HepG2 (cell line): ENCODE results near the gene MT1F. TPM values are rescaled to one million over a fixed set of nuclear protein-coding genes. Genes with fewer than 3 reads are reported as not detected.

Source experiments
- FOXK2 ChIP-seq: fragments of 450-650 bp; IDR thresholded peaks from 2 replicates; pipeline ENCODE4 v1.6.1; 2016
- NFE2L1 ChIP-seq: sonication (generic); formaldehyde crosslinking; IDR thresholded peaks from 2 replicates; pipeline ENCODE4 v1.4.0; 2020; ENCODE audit warnings: missing genetic modification reagents, mild to moderate bottlenecking, borderline replicate concordance
- POLR2A ChIP-seq, 2 experiments: IDR thresholded peaks; 2 replicates each; pipeline ENCODE4 v1.6.1; 2011; ENCODE audit warnings: low read depth in 2 of 2, low read length in 2 of 2, mild to moderate bottlenecking in 1 of 2, moderate library complexity in 1 of 2; ENCODE audit not compliant: insufficient read depth in 1 of 2
- PRPF4 ChIP-seq: fragments of 200-400 bp; formaldehyde crosslinking; IDR thresholded peaks from 2 replicates; pipeline ENCODE4 v1.6.1; 2016; ENCODE audit warnings: low read length, low read depth; ENCODE audit not compliant: poor library complexity, severe bottlenecking
- RBM39 ChIP-seq: fragments of 200-400 bp; formaldehyde crosslinking; IDR thresholded peaks from one replicate; pipeline ENCODE4 v1.6.1; 2018; ENCODE audit warnings: antibody characterized with exemption, mild to moderate bottlenecking, low read depth, low read length; ENCODE audit not compliant: poor library complexity, severe bottlenecking
- SMARCC2 ChIP-seq: fragments of 450-650 bp; IDR thresholded peaks from 2 replicates; pipeline ENCODE4 v1.6.1; 2017; ENCODE audit warnings: antibody characterized with exemption, mild to moderate bottlenecking
- SOX13 ChIP-seq, 3 experiments: fragments of 450-650 bp in 1 of 3; sonication (generic) in 1 of 3; formaldehyde crosslinking in 1 of 3; IDR thresholded peaks in 2 of 3; conservative IDR thresholded peaks in 1 of 3; 2 replicates each; pipeline versions ENCODE4 v1.5.0 to v1.6.1; 2016 to 2020; ENCODE audit warnings: antibody characterized with exemption in 1 of 3, mild to moderate bottlenecking in 1 of 3, missing compliant biosample characterization in 1 of 3, missing genetic modification reagents in 1 of 3, moderate library complexity in 1 of 3
- TCF12 ChIP-seq, 2 experiments: fragments of 450-650 bp in 1 of 2; sonication (generic) in 1 of 2; formaldehyde crosslinking in 1 of 2; IDR thresholded peaks; 2 replicates each; pipeline versions ENCODE4 v1.6.1 to v1.8.0; 2017 to 2022; ENCODE audit warnings: antibody characterized with exemption in 1 of 2, mild to moderate bottlenecking in 1 of 2, missing genetic modification reagents in 1 of 2, moderate library complexity in 1 of 2
- ZMAT3 ChIP-seq: sonication (generic); formaldehyde crosslinking; conservative IDR thresholded peaks from 2 replicates; pipeline ENCODE4 v1.7.0; 2021; ENCODE audit warnings: missing genetic modification reagents
- ZNF180 ChIP-seq: sonication (generic); formaldehyde crosslinking; IDR thresholded peaks from 2 replicates; pipeline ENCODE4 v1.4.0; 2020; ENCODE audit warnings: low read depth, missing genetic modification reagents, borderline replicate concordance
- polyA plus RNA-seq, 8 experiments: library from polyadenylated mRNA; depleted of rRNA in 3 of 8; stranded (reverse) in 7 of 8; unstranded in 1 of 8; fragments of >200 nt; fragmentation: Illumina TruSeq in 4 of 8; extraction: Trizol in 4 of 8; gene quantifications; 2 replicates each; pipeline versions ENCODE4 v1.2.1 to v1.2.3, GENCODE V29; 2011 to 2016; ENCODE audit warnings: low read depth in 4 of 8, missing spikeins in 1 of 8, mixed read lengths in 1 of 8; ENCODE audit not compliant: insufficient read depth in 1 of 8
- total RNA-seq, 5 experiments: library from RNA; depleted of rRNA; stranded (reverse); fragments of >200 nt; fragmentation: Illumina TruSeq; extraction: Trizol; gene quantifications; 2 replicates each; pipeline ENCODE4 v1.2.3, GENCODE V29; 2016; ENCODE audit warnings: low read depth in 1 of 5
- TF ChIP-seq, protein P1 (sequence below): sonication (generic); formaldehyde crosslinking; IDR thresholded peaks from 2 replicates; pipeline ENCODE4; 2020; ENCODE audit warnings: missing genetic modification reagents, mild to moderate bottlenecking, borderline replicate concordance
- TF ChIP-seq, protein P2 (sequence below): sonication (generic); formaldehyde crosslinking; IDR thresholded peaks from 2 replicates; pipeline ENCODE4 v1.8.1; 2023; ENCODE audit warnings: missing genetic modification reagents, inconsistent platforms, borderline replicate concordance
- TF ChIP-seq, protein P3 (sequence below): sonication (generic); formaldehyde crosslinking; IDR thresholded peaks from 2 replicates; pipeline ENCODE4 v1.8.0; 2022; ENCODE audit warnings: mild to moderate bottlenecking, missing genetic modification reagents
- TF ChIP-seq, protein P4 (sequence below): sonication (generic); formaldehyde crosslinking; IDR thresholded peaks from 2 replicates; pipeline ENCODE4 v1.4.0; 2020; ENCODE audit warnings: missing genetic modification reagents; ENCODE audit errors: not compliant biosample characterization

MT1F gene
- total and polyA plus RNA-seq, 2 of the 13 experiments (the other 11 are each of a cell fraction or from before 2014, with no cell fraction given): 1.9 to 169 TPM

DNA sequence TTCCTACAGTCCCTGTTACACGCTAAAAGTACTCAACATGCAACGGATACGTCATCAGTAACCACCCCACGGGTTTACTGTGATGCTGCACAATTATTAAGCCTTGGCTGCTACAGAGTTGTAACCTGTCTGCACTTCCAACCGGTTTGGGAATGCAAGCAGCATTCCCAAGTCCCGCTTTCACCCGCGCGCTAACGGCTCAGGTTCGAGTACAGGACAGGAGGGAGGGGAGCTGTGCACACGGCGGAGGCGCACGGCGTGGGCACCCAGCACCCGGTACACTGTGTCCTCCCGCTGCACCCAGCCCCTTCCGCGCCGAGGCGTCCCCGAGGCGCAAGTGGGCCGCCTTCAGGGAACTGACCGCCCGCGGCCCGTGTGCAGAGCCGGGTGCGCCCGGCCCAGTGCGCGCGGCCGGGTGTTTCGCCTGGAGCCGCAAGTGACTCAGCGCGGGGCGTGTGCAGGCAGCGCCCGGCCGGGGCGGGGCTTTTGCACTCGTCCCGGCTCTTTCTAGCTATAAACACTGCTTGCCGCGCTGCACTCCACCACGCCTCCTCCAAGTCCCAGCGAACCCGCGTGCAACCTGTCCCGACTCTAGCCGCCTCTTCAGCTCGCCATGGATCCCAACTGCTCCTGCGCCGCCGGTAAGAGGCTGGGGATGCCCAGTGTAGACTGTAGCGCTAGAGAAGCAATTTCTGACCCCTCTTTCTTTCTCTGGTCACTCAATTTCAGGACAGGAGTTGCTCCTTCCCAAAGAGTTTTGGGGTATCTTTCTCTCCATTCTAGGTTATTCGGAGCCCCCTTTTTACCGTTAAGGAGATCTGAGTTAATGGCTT is 49.5 kb upstream of the MT1F start, which contains the start of gene MT2A (continued):
- TF ChIP-seq, protein P1, sequence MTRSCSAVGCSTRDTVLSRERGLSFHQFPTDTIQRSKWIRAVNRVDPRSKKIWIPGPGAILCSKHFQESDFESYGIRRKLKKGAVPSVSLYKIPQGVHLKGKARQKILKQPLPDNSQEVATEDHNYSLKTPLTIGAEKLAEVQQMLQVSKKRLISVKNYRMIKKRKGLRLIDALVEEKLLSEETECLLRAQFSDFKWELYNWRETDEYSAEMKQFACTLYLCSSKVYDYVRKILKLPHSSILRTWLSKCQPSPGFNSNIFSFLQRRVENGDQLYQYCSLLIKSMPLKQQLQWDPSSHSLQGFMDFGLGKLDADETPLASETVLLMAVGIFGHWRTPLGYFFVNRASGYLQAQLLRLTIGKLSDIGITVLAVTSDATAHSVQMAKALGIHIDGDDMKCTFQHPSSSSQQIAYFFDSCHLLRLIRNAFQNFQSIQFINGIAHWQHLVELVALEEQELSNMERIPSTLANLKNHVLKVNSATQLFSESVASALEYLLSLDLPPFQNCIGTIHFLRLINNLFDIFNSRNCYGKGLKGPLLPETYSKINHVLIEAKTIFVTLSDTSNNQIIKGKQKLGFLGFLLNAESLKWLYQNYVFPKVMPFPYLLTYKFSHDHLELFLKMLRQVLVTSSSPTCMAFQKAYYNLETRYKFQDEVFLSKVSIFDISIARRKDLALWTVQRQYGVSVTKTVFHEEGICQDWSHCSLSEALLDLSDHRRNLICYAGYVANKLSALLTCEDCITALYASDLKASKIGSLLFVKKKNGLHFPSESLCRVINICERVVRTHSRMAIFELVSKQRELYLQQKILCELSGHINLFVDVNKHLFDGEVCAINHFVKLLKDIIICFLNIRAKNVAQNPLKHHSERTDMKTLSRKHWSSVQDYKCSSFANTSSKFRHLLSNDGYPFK (CRISPR knock-in tag): no peak
- TF ChIP-seq RBM39: peak; percentile 80
- TF ChIP-seq, protein P2, sequence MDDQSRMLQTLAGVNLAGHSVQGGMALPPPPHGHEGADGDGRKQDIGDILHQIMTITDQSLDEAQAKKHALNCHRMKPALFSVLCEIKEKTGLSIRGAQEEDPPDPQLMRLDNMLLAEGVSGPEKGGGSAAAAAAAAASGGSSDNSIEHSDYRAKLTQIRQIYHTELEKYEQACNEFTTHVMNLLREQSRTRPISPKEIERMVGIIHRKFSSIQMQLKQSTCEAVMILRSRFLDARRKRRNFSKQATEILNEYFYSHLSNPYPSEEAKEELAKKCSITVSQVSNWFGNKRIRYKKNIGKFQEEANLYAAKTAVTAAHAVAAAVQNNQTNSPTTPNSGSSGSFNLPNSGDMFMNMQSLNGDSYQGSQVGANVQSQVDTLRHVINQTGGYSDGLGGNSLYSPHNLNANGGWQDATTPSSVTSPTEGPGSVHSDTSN: no peak
- TF ChIP-seq FOXK2: peak; percentile 72
- no peak for TF ChIP-seq SMARCC2
- TF ChIP-seq ZMAT3 (CRISPR knock-in tag): peak; percentile 78; the same call in 1 of the 2 replicates
- TF ChIP-seq, protein P3, sequence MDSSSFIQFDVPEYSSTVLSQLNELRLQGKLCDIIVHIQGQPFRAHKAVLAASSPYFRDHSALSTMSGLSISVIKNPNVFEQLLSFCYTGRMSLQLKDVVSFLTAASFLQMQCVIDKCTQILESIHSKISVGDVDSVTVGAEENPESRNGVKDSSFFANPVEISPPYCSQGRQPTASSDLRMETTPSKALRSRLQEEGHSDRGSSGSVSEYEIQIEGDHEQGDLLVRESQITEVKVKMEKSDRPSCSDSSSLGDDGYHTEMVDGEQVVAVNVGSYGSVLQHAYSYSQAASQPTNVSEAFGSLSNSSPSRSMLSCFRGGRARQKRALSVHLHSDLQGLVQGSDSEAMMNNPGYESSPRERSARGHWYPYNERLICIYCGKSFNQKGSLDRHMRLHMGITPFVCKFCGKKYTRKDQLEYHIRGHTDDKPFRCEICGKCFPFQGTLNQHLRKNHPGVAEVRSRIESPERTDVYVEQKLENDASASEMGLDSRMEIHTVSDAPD (CRISPR knock-in tag): no peak
- TF ChIP-seq, protein P4, sequence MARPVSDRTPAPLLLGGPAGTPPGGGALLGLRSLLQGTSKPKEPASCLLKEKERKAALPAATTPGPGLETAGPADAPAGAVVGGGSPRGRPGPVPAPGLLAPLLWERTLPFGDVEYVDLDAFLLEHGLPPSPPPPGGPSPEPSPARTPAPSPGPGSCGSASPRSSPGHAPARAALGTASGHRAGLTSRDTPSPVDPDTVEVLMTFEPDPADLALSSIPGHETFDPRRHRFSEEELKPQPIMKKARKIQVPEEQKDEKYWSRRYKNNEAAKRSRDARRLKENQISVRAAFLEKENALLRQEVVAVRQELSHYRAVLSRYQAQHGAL (CRISPR knock-in tag): peak; percentile 70
- no peak for TF ChIP-seq TCF12 (IDR thresholded peaks at IDR 0.05)
- peak; percentile 90; the same call in 1 of the 2 replicates for TF ChIP-seq TCF12 (CRISPR knock-in tag; IDR thresholded peaks at IDR 0.05)
- TF ChIP-seq ZNF180 (CRISPR knock-in tag): peak; percentile 70; the same call in 1 of the 2 replicates
- TF ChIP-seq NFE2L1 (CRISPR knock-in tag): peak; percentile 88; the same call in 1 of the 2 replicates
- no peak for TF ChIP-seq PRPF4
- TF ChIP-seq POLR2A (IDR thresholded peaks at IDR 0.05; ENCODE audit: insufficient read depth in 1 of 2, low read depth in 2 of 2, low read length in 2 of 2): peak; percentile 87 to 89
- peak; percentile 1; the same call in 1 of the 2 replicates for TF ChIP-seq SOX13 (IDR thresholded peaks at IDR 0.05)
- TF ChIP-seq SOX13 (CRISPR knock-in tag; conservative IDR thresholded peaks at IDR 0.05 in 1 of 2, IDR thresholded peaks at IDR 0.05 in 1 of 2): peak in 1 of 2 experiments; percentile 62; a peak in 1 of 4 replicates
